ENCODE measurements around the gene PTPRM.
A peak's percentile ranks its signal among the peaks of the same experiment; 100 is the strongest.

PTPRM gene

DNA sequence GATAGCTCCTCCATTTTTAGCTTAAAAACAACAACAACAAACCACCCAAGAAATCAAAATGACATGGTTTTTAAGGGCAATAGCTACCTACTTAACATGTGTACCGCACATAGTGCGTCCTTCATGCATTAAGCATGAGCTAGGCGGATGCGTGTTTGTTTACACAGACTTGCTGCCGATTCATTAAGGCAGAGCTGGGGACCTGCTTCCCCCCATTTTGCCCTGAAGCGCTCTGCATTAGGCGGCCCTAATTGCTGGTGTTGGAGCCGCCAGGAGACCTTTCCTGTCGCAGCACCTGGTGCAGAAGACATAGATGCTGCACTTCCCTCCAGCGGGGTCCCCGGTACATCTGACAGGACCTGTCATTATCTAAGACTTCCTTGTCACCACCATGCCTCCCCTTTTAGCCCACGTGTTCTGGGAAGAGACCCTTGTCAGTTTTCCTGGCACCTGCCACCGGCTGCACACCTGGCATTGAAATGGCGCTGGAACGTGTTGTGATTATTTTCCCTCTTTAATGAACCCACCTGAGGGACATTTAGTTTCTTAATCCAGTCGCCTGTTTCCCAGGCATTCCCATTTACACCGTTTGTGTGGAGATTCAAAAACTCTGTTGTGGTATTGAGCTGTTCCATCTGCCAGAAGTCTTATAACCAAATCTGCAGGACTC, 781.1 kb downstream of the PTPRM start:
- peak; percentile 60 for DNase-seq

- no peak for DNase-seq
Measured at GRCh38 chr18:8349608-8350323, 782.6 kb downstream of the PTPRM start.

DNA sequence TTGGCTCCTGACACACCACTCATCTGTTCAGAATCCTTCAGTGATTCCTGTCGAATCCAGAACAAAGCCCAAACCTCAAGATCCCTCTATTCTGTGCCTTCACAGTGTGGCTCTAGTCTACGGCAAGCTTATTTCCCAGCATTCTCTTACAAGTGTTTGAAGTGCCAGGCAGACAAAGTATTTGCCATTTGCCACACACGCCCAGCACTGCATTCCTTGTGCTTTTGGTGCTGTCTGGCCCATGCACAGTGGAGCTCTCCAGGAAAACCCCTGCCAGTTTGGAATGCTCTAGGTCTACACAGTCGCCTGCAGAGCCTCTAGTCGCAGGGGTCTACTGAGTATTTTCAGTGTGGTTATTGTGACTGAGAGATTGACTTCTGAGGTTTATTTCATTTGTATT, 783.5 kb downstream of the PTPRM start:
- no peak for DNase-seq

GRCh38 chr18:8351161-8351560, 784.0 kb downstream of the PTPRM start:
- DNase-seq = no peak

GRCh38 chr18:8354304-8354703, 787.2 kb downstream of the PTPRM start:
- DNase-seq = no peak

DNA sequence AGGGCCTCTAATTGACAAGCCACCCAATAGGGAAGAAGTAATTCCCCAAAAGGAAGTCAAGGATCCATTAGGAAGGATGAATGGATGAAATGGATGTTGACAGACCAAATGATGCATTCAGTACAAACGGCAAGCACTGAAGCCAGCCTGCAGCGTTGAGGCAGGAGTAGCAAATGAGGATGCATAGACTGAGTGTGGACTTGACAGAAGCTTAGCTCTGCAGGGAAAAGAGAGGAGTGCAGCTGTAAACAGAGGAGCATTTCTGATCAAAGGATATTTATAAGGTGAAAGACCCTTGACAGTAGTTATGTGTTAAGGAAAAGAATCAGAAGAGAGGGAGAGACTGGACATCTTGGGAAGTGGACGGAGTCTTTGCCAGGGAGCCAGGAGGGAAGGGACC, 788.9 kb downstream of the PTPRM start:
- DNase-seq = peak; percentile 68

DNA sequence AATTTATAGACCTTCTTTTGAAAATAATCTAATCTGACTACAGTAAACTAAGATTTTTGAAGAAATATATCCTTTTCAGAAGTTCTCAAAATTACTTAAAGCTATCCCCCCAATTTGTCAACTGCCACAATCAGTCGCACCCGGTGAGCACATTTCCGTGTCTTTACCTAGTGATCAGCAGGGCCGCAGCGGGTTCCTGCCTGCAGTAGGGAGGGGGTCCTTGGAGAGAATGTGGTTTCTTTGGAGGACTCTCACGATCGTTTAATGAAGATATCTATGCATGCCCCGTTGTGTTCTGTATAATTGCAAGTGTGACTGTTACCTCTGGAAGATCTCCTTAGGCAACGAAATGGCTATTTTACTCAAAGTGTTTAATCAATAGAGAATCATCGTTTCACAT, 790.2 kb downstream of the PTPRM start:
- DNase-seq = no peak

DNA sequence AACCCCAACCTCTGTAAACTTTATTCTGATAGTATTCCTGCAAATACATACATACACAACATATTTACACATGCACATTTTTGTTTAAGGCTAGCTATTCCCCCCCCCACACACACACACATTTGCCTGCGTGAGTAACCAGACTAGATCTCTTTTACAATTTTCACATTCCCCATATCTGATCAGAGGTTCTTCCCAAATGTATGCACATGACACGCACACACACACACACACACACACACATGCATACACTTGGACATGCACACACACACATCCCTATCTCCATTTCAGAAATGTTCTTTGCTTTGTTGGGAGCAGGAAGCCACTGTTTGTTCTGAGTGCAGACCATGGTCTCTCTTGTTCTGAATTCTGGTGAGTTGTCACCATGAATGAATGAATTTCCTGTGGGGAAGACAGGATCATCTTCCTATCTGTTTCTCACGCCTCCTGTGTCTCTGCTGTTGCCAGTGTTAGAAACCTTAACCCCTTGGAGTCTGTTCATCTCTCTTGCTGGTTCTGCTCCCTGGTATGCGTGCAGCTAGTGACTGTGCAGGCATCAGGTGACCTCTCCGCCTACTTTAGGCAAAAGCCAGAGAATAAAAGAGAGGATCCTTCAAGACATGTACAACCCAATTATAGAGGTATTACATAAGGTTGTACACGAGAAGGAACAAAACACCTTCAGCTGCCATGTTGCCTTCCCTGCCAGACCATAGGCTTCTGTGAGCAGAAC, 791.1 kb downstream of the PTPRM start:
- no peak for DNase-seq

GRCh38 chr18:8359076-8359475, 792.0 kb downstream of the PTPRM start:
- no peak for DNase-seq

DNA sequence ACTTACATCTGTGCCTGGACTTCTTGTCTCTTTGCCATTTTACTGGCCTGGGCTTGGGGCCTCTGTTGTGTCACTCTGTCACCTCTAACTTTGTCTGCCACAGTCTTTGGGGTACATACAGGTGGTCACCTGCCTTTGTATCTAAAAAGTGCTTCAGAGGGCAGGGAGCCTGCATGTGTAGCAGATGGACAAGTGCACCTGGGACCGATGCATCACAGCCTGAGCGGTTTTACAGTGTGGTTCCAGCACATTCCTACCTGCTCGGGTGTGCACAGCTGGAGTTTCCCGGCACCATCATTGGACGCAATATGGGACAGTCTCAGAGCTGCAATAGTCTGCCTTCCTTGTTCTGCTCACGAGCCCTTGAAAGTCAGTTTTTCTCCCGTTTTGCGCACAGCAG, 792.4 kb downstream of the PTPRM start:
- DNase-seq = no peak

DNA sequence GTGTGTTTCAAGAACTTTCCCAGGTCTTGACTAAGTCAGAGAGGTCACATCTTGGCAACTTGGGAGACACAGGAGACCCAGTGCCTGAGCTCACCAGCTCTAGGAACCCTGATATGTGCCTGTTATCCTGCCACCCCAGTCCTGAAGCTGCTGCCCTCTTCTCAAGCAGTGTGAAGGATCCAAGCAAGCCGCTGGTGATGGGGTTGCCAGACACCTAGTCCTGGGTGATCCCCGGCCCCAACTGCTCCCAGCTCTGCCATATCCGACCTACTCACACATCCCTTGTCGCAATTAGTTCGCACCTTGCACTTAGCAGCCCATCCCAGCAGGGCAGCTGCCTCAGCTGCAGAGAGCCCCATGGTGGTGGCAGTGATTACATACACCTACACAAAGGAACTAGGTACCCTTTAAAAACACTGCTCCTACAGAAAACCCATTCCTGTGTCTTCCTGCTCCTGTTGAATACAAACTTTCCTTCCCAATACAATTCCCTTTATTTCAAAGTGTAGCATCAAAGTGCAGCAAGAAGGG, 794.9 kb downstream of the PTPRM start:
- no peak for DNase-seq

DNA sequence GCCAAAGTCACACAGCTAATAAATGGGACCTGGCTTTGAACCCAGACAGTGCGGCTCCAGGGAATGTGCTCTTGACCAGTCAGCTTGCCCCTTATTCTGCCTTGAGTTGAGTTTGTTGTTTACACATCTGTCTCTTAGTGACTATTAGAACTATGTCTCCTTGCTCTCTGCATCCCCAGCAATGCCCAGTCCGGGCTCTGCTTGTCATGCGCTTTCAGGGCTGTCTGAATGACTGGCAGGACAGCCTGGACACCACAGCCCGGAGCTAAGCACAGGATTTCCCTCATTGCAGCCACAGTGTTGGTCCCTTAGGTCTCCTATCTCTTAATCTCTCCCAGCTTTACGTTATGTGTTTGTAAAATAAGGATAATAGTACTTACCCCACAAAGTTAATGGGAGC, 795.7 kb downstream of the PTPRM start:
- no peak for DNase-seq

DNA sequence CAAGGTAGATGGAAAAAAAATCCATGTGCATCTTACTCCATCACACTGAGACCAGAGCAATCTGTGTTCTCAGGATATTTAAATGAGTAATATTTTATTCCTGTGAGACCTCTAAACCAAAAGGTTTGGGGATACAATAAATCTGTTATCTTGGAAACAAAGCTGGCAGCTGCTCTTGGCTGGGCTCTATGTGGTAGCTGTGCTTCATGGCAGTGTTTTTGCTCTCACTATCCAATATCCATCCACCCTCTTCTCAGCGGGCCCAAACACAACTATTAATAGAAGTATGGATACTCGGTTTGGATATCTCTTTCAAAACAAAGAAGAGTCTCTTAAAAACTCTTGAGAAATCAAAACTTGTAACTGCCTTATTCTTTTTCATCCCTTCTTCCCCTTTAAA, 797.3 kb downstream of the PTPRM start:
- no peak for DNase-seq

DNA sequence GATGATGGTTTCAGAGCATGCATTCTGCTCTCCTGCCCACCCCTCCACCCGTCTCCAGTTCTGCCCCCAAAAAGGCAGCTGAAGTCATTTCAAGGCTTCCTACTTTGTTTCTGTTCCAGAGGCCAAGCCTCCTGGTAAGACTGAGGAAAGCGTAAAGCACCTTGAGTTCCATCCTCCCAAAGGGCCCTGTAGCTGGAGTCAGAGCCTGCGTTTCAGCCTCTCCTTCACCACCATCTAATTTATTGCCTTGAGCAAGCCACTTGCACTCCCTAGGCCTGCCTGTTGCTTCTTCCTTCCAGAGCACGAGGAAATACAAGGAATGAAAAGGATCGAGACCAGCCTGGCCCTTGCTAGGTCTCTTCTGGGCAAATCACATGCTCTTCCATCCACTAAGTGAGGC, 797.9 kb downstream of the PTPRM start:
- no peak for DNase-seq

DNA sequence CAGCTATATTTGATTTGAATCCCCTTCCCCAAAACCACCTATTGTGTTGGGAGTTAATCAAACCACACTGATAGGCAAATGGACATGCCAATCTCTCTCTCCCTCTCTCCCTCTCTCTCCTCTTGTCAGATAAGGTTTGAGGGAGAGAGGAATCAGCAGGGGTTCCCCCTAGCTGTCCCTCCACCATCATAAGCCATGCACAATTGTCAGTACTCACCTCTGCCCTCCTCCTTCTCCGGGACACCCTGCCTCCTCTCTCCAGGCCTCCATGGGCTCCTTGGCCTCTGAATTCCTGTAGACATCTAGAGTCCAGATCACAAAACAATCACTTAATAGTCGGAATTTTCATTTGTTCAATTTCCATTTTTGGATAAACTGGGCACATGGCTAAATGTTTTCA, 798.4 kb downstream of the PTPRM start:
- no peak for DNase-seq

DNA sequence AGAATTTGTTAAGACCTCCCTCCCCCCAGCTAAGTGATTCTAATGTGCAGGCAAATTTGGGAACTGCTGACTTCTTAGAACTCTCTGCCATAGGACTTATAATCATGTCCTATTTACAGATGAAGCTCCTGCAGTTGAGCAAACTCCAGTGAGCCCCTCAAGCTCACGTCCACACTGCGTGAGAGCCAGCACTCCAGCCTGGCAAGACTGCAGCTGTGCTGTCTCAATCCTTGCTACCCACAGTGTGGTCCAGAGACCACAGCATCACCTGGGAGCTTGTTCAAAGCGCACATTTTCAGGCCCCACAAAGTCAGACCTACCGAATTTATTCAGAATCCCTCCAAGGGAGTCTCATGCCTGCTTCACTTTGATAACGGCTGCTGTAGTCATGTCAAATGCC, 799.0 kb downstream of the PTPRM start:
- no peak for DNase-seq

DNA sequence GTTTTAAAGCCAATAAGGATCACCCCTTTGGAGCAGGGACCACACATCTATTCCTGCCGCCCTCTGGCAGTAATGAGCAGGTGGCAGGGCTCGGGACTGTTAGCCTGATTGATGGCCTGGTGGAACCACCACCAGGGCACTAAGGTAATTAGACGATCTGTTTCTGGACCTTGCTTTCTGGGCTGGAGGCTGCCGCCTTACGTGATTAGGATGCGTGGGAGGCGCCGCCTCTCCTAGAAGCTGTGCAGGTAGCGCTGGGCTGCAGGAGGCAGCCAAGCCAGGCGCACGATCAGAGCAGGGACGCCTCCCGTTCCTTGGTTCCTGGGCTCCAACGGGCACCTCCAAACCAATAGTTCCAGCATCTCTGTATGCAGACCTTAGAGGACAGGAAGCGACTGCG, 799.5 kb downstream of the PTPRM start:
- DNase-seq = no peak

GRCh38 chr18:8367217-8367988, 800.3 kb downstream of the PTPRM start:
- peak; percentile 80 for DNase-seq

- DNase-seq = no peak
Measured at GRCh38 chr18:8368512-8369217, 801.5 kb downstream of the PTPRM start.

GRCh38 chr18:8373486-8373885, 806.4 kb downstream of the PTPRM start:
- no peak for DNase-seq

- no peak for DNase-seq
Measured at GRCh38 chr18:8374676-8375075, 807.6 kb downstream of the PTPRM start.

DNA sequence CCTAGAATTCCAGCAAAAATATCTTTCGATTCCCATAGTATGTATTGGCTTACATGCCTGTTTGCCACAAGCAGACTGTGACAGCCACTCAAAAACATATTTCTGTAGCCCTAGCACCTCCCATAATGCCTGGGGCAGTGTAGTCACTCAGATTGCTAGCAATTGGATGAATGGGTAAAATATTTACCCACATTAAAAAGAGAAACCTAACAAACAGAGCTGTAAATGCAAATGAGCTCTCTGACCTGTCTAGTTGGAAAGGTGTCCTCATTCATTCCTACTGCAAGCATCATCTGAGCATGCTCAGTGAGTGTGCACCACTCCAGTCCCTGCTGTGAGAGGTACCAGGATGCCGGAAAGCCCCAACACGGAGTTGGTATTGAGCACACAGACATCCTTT, 808.1 kb downstream of the PTPRM start:
- DNase-seq = no peak
